SU-DHL-6 (cell line): ENCODE data around the gene INPP5B.
"Not testable (repeated sequence)": the region's sequence is repeated elsewhere in the genome, so short reads cannot be mapped to it uniquely, and the experiment has no call there.

Experiments
- H2AFZ ChIP-seq: fragments of 200-600 bp; sonication (generic); 2 replicates; pipeline ENCODE4 v1.6.1; 2014; ENCODE audit warnings: low read depth, mild to moderate bottlenecking, moderate library complexity, mixed read lengths, antibody characterized with exemption, low read length; ENCODE audit not compliant: severe bottlenecking
- H3F3A ChIP-seq: fragments of 200-600 bp; shearing (Covaris generic); 2 replicates; pipeline ENCODE4 v1.6.0; 2016; ENCODE audit warnings: antibody characterized with exemption, mild to moderate bottlenecking; ENCODE audit not compliant: insufficient read depth
- H3K27ac ChIP-seq: fragments of 200-600 bp; sonication (generic); 2 replicates; pipeline ENCODE4 v1.5.1; 2016; ENCODE audit warnings: low read depth, mild to moderate bottlenecking, low read length, moderate library complexity, mixed read lengths
- H3K27me3 ChIP-seq: fragments of 200-600 bp; sonication (generic), shearing (Covaris generic); 2 replicates; pipeline ENCODE4 v1.6.0; 2014; ENCODE audit warnings: mild to moderate bottlenecking, low read length
- H3K36me3 ChIP-seq: fragments of 200-600 bp; sonication (generic); 2 replicates; pipeline ENCODE4 v1.6.1; 2014; ENCODE audit warnings: mild to moderate bottlenecking, low read length, mixed read lengths
- H3K4me2 ChIP-seq: fragments of 300-600, 200-600 bp; shearing (Covaris generic), sonication (generic); 2 replicates; pipeline ENCODE4 v1.6.0; 2014; ENCODE audit warnings: low read length, low read depth, mild to moderate bottlenecking; ENCODE audit not compliant: poor library complexity, severe bottlenecking
- H3K4me3 ChIP-seq: fragments of 200-600 bp; sonication (generic); 2 replicates; pipeline ENCODE4 v1.5.1; 2014; ENCODE audit warnings: antibody characterized with exemption, low read length, mild to moderate bottlenecking, mixed read lengths; ENCODE audit not compliant: insufficient read depth, poor library complexity, severe bottlenecking
- H3K79me2 ChIP-seq: fragments of 200-600 bp; sonication (generic); 2 replicates; pipeline ENCODE4 v1.6.1; 2014; ENCODE audit warnings: mild to moderate bottlenecking, low read length, moderate library complexity; ENCODE audit not compliant: insufficient read depth
- H3K9ac ChIP-seq: fragments of 200-600 bp; sonication (generic); 2 replicates; pipeline ENCODE4 v1.7.0; 2014; ENCODE audit warnings: mild to moderate bottlenecking, low read length
- H3K9me2 ChIP-seq: fragments of 200-600 bp; sonication (generic); replicated peaks from 2 replicates; pipeline ENCODE4 v1.6.1; 2014; ENCODE audit warnings: low read length; ENCODE audit not compliant: insufficient read depth
- H3K9me3 ChIP-seq: fragments of 200-600 bp; sonication (generic); 2 replicates; pipeline ENCODE4 v1.6.1; 2014; ENCODE audit warnings: low read length, mixed read lengths; ENCODE audit not compliant: insufficient read depth
- H4K20me1 ChIP-seq: fragments of 200-600 bp; sonication (generic); 2 replicates; pipeline ENCODE4 v1.6.1; 2014; ENCODE audit warnings: low read depth, mild to moderate bottlenecking, antibody characterized with exemption, low read length, moderate library complexity, mixed read lengths
- EZH2phosphoT487 ChIP-seq: fragments of 200-600 bp; sonication (generic), shearing (Covaris generic); conservative IDR thresholded peaks from 2 replicates; pipeline ENCODE4 v1.6.1; 2018; ENCODE audit warnings: mild to moderate bottlenecking, antibody characterized with exemption, low read length, moderate library complexity, mixed read lengths
- TF ChIP-seq, protein P1 (sequence below): fragments of 200-600 bp; sonication (generic); IDR thresholded peaks from one replicate; pipeline ENCODE4 v1.5.1; 2017; ENCODE audit warnings: antibody characterized with exemption, mild to moderate bottlenecking, low read length, moderate library complexity; ENCODE audit not compliant: insufficient read depth, poor library complexity, severe bottlenecking

The INPP5B gene

DNA sequence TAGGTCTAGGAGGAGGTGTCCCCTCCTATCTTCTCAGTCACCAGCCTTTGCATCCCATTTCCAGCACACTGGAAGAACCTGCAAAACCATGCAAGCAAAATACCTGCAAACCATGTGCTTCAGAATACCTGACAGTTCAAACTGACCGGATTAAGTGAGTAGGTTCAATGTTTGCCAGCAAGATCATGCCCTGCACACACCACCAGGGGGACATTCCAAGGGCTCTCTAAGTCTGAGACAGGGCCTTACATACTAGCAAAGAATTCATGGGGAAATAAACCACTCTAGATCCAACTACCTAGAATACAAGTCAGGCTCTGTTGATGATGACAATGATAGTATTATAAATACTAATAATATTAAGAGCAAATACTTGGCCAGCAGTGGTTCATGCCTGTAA, 27.6 kb downstream of the INPP5B start:
- Histone ChIP-seq H3K36me3 (peaks cover 12% of the 10 kb centered on the region; the same call in 1 of the 2 replicates), H4K20me1 (no peaks in the 10 kb centered on the region), H2AFZ (no peak overlapping the region), H3K27me3 (no peaks in the 10 kb centered on the region), H3K79me2 (peaks cover 90% of the 10 kb centered on the region), H3F3A (peaks cover 16% of the 10 kb centered on the region), H3K9me3 (no peaks in the 10 kb centered on the region), H3K27ac (peak overlapping the region; percentile 1; the same call in 1 of the 2 replicates), H3K9me2 (no peaks in the 10 kb centered on the region), H3K4me2 (no peak overlapping the region), H3K4me3 (no peak overlapping the region), H3K9ac (no peak overlapping the region)
- TF ChIP-seq, protein P1, sequence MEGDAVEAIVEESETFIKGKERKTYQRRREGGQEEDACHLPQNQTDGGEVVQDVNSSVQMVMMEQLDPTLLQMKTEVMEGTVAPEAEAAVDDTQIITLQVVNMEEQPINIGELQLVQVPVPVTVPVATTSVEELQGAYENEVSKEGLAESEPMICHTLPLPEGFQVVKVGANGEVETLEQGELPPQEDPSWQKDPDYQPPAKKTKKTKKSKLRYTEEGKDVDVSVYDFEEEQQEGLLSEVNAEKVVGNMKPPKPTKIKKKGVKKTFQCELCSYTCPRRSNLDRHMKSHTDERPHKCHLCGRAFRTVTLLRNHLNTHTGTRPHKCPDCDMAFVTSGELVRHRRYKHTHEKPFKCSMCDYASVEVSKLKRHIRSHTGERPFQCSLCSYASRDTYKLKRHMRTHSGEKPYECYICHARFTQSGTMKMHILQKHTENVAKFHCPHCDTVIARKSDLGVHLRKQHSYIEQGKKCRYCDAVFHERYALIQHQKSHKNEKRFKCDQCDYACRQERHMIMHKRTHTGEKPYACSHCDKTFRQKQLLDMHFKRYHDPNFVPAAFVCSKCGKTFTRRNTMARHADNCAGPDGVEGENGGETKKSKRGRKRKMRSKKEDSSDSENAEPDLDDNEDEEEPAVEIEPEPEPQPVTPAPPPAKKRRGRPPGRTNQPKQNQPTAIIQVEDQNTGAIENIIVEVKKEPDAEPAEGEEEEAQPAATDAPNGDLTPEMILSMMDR: peak; percentile 55
- no peak for TF ChIP-seq EZH2phosphoT487

DNA sequence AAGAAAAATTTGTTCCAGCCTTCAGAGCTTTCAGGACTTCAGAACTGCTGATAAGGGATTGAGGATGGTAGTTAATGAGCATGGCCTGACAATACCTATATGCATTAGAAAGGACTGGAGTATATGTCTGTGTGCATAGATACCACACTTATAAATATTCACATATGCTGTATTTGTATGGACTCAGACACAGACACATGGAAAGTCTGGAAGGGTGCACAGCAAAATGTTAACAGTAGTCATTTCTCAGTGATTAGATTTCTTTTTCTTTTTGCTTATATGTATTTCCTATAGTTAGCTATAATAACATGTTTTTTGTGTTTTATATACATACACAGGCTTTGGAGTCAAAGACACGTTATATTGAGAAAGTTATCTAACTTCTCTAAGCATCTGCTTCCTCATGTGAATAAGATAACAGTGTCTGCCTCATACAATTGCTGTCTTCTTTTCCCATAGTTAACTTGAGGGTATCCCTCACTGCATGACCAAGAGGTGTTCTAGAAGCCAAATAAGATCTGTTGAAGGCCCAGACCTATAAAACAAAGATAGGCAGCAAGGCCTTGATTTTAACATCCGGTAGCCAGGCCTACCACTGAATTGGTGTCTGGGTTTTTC, 31.3 kb downstream of the INPP5B start:
- H3K27ac ChIP-seq: no peak overlapping the region
- H3K9me2 ChIP-seq: no peaks in the 10 kb centered on the region
- no peaks in the 10 kb centered on the region for H4K20me1 ChIP-seq
- no peaks in the 10 kb centered on the region for H3K27me3 ChIP-seq
- no peak overlapping the region for H2AFZ ChIP-seq
- H3K4me3 ChIP-seq: no peak overlapping the region
- H3K9ac ChIP-seq: no peak overlapping the region
- peaks cover 24% of the 10 kb centered on the region for H3K36me3 ChIP-seq
- TF ChIP-seq, protein P1: no peak
- no peak for TF ChIP-seq EZH2phosphoT487
- H3F3A ChIP-seq: no peaks in the 10 kb centered on the region
- 0 out of 2 replicates have a peak, but pooled peaks cover 5% of the 10 kb centered on the region for H3K9me3 ChIP-seq
- peaks cover 93% of the 10 kb centered on the region for H3K79me2 ChIP-seq
- H3K4me2 ChIP-seq: no peak overlapping the region

GRCh38 chr1:37914719-37915475, 32.0 kb downstream of the INPP5B start:
- TF ChIP-seq EZH2phosphoT487: no peak
- TF ChIP-seq, protein P1: no peak
- H3K36me3 ChIP-seq: peaks cover 24% of the 10 kb centered on the region
- no peak overlapping the region for H3K4me2 ChIP-seq
- H3F3A ChIP-seq: no peaks in the 10 kb centered on the region
- no peaks in the 10 kb centered on the region for H3K9me2 ChIP-seq
- H4K20me1 ChIP-seq: no peaks in the 10 kb centered on the region
- peaks cover 86% of the 10 kb centered on the region for H3K79me2 ChIP-seq
- no peak overlapping the region for H2AFZ ChIP-seq
- no peak overlapping the region for H3K27ac ChIP-seq
- no peak overlapping the region for H3K9ac ChIP-seq
- H3K27me3 ChIP-seq: no peaks in the 10 kb centered on the region
- no peak overlapping the region for H3K4me3 ChIP-seq
- 0 out of 2 replicates have a peak, but pooled peaks cover 5% of the 10 kb centered on the region for H3K9me3 ChIP-seq

DNA sequence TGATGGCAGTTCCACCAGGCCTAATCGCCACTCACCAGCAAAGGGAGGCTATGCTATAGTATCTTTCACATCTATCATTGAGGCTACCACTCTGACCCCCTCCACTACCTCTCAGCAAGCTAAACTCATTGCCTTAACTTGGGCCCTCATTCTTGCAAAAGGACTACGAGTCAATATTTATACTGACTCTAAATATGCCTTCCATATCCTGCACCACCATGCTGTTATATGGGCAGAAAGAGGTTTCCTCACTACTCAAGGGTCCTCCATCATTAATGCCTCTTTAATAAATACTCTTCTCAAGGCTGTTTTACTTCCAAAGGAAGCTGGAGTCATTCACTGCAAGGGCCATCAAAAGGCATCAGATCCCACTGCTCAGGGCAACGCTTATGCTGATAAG, 35.4 kb downstream of the INPP5B start:
- H3K9me2 ChIP-seq, H3K27ac ChIP-seq, H3K4me2 ChIP-seq, H3K4me3 ChIP-seq, H3K27me3 ChIP-seq, H2AFZ ChIP-seq, H3F3A ChIP-seq, H4K20me1 ChIP-seq, H3K9ac ChIP-seq: not testable (repeated sequence)
- peaks cover 11% of the 10 kb centered on the region; the same call in 1 of the 2 replicates for H3K9me3 ChIP-seq
- peaks cover 84% of the 10 kb centered on the region for H3K79me2 ChIP-seq
- peaks cover 33% of the 10 kb centered on the region for H3K36me3 ChIP-seq

- H3K9me2 ChIP-seq, H3F3A ChIP-seq, H3K4me2 ChIP-seq, H3K27me3 ChIP-seq, H2AFZ ChIP-seq, H3K27ac ChIP-seq, H3K4me3 ChIP-seq, H4K20me1 ChIP-seq, H3K9ac ChIP-seq: not testable (repeated sequence)
- H3K36me3 ChIP-seq: peaks cover 38% of the 10 kb centered on the region
- H3K9me3 ChIP-seq: peaks cover 17% of the 10 kb centered on the region; the same call in 1 of the 2 replicates
- H3K79me2 ChIP-seq: peaks cover 87% of the 10 kb centered on the region
Observed at GRCh38 chr1:37910886-37911285, 36.0 kb downstream of the INPP5B start.
